Activated CD8-positive, alpha-beta T cell treated with anti-CD3 and anti-CD28 coated beads for 36 hours (primary cell): ENCODE measurements around the gene NAA20. TPM values are rescaled to one million over a fixed set of nuclear protein-coding genes. Genes with fewer than 3 reads are reported as not detected.
A peak's percentile ranks its signal among the peaks of the same experiment; 100 is the strongest.
"Not testable (repeated sequence)": the region's sequence is repeated elsewhere in the genome, so short reads cannot be mapped to it uniquely, and the experiment has no call there.

Source experiments
- ATAC-seq: fragments of 200-7000 bp; cut with Tn5 transposase; one replicate; pipeline ENCODE4 v1.10.0; 2021; ENCODE audit warnings: mild to moderate bottlenecking, moderate library complexity
- CTCF ChIA-PET: fragments of 350-600 bp; sonication (Branson Sonifier 250); formaldehyde crosslinking; loops from one replicate; lab custom pipeline; 2021; ENCODE audit warnings: antibody characterized with exemption; lab: Charles Lee
- POLR2A ChIA-PET: fragments of 350-600 bp; sonication (Branson Sonifier 250); formaldehyde crosslinking; loops from one replicate; lab custom pipeline; 2021; ENCODE audit warnings: antibody characterized with exemption; lab: Charles Lee
- DNase-seq: peaks from one replicate; pipeline ENCODE4 v3.0.0-alpha.2; 2020
- H3K27ac Mint-ChIP-seq: one replicate; pipeline ENCODE4 v1.8.0; 2021; ENCODE audit warnings: mild to moderate bottlenecking, mixed read lengths
- H3K27me3 Mint-ChIP-seq: one replicate; pipeline ENCODE4 v1.8.0; 2021; ENCODE audit warnings: mixed read lengths
- H3K36me3 Mint-ChIP-seq: one replicate; pipeline ENCODE4 v1.8.0; 2021; ENCODE audit warnings: low read depth, mixed read lengths
- H3K4me1 Mint-ChIP-seq: one replicate; pipeline ENCODE4 v1.8.0; 2021; ENCODE audit warnings: low read depth, mixed read lengths
- H3K4me3 Mint-ChIP-seq: one replicate; pipeline ENCODE4 v1.8.0; 2021; ENCODE audit warnings: mild to moderate bottlenecking, moderate library complexity, mixed read lengths
- H3K9me3 Mint-ChIP-seq: one replicate; pipeline ENCODE4 v1.8.0; 2021; ENCODE audit warnings: mixed read lengths
- intact Hi-C: fragments of 100-400 bp; cut with micrococcal nuclease; formaldehyde crosslinking; loops from one replicate; pipeline ENCODE4 v1.10.0; 2022
- total RNA-seq, 2 experiments: library from RNA; stranded (reverse); gene quantifications; one replicate each; pipeline ENCODE4 v1.2.3, GENCODE V29; 2021
- TF ChIP-seq, protein P1 (sequence below): fragments of 200-600 bp; IDR thresholded peaks from one replicate; pipeline ENCODE4 v1.8.0; 2022; ENCODE audit warnings: antibody characterized with exemption, mild to moderate bottlenecking

The NAA20 gene
- total RNA-seq, 2 experiments from 2014 or later: 99.8 to 100 TPM

DNA sequence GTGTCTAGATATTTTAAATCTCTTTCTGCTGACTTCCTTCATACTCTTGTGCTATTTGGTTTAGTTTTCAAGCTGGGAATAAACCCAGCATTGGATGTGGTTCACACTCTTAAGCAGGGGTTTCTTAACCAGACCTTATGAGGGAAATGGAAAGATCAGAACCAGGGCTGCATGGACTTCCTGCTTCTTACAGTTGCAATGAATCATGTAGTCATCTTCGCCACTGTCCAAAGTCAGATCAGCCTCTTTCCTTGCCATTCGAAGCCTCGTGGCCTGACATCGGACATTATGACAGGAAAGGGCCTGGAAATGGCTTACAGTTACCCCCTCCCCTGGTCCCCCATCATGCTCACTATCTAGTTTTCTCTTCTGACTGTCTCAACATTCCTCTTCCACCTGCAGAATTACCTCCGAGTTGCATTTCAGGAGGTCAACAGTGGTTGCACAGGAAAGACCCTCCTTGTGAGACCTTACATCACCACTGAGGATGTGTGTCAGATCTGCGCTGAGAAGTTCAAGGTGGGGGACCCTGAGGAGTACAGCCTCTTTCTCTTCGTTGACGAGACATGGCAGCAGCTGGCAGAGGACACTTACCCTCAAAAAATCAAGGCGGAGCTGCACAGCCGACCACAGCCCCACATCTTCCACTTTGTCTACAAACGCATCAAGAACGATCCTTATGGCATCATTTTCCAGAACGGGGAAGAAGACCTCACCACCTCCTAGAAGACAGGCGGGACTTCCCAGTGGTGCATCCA, 16.8 kb upstream of the NAA20 start:
- POLR2A ChIA-PET: no interaction called here
- DNase-seq (no peak), ATAC-seq (no peak)
- Mint-ChIP-seq H3K36me3 (no peaks in the 10 kb centered on the region), H3K4me1 (peaks cover 17% of the 10 kb centered on the region), H3K9me3 (no peaks in the 10 kb centered on the region), H3K4me3 (no peak overlapping the region), H3K27ac (no peak overlapping the region), H3K27me3 (peaks cover 26% of the 10 kb centered on the region)
- CTCF ChIA-PET: interaction anchor here (3.7 kb wide), 1 partner anchor 215 kb away, joined by 14 read pairs; no protein-coding TSS in a partner anchor
- TF ChIP-seq, protein P1, sequence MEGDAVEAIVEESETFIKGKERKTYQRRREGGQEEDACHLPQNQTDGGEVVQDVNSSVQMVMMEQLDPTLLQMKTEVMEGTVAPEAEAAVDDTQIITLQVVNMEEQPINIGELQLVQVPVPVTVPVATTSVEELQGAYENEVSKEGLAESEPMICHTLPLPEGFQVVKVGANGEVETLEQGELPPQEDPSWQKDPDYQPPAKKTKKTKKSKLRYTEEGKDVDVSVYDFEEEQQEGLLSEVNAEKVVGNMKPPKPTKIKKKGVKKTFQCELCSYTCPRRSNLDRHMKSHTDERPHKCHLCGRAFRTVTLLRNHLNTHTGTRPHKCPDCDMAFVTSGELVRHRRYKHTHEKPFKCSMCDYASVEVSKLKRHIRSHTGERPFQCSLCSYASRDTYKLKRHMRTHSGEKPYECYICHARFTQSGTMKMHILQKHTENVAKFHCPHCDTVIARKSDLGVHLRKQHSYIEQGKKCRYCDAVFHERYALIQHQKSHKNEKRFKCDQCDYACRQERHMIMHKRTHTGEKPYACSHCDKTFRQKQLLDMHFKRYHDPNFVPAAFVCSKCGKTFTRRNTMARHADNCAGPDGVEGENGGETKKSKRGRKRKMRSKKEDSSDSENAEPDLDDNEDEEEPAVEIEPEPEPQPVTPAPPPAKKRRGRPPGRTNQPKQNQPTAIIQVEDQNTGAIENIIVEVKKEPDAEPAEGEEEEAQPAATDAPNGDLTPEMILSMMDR: no peak
- intact Hi-C loops: no loop called here

DNA sequence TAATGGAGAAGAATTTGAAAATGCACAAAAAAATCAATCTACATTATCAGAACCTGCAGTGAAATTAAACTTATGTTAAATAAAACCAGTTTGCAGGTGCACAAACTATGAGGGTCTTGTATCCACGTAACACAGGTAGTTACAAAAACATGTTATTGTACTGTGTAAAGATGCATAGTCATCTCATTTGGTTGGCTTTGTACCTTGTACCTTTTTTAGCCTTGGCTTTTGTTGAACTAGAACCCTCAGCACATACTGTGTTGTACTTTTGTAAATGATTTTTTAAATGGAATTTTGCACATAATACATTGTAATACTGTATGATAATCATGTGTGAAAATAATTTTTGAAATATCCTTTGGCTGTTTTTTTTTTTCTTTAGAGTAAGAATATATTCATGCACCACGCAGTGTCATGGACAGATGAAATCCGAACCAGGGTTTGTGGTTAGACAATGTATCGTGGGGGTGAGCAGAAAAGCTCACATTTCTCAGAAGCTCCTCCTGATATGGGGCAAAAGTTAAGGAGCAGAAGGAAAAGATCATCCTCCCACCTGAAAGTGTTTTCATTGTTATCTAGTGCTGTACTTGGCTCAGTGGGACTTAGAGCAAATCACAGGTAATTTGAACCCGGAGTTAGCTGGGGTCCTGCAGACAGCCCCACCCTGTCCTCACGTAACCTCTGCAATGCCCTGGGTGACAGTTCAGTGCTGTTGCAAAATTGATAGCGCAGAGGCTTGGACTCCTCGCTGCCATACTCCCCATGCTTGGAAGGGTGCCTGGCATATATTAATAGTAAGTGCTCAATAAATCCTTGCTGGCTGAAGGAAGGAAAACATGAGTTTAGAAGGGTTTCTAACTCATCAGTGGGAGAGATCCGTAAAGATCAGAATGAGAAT, 14.8 kb upstream of the NAA20 start:
- H3K27me3 Mint-ChIP-seq: peaks cover 27% of the 10 kb centered on the region
- DNase-seq: no peak
- intact Hi-C loops: no loop called here
- CTCF ChIA-PET: no interaction called here
- POLR2A ChIA-PET: interaction anchor here (0.9 kb wide), 1 partner anchor 18 kb away, joined by 4 read pairs; no protein-coding TSS in a partner anchor
- H3K9me3 Mint-ChIP-seq: no peaks in the 10 kb centered on the region
- ATAC-seq: no peak
- TF ChIP-seq, protein P1: no peak
- H3K27ac Mint-ChIP-seq: no peak overlapping the region
- H3K36me3 Mint-ChIP-seq: no peaks in the 10 kb centered on the region
- H3K4me1 Mint-ChIP-seq: peaks cover 17% of the 10 kb centered on the region
- H3K4me3 Mint-ChIP-seq: peak overlapping the region; percentile 71

DNA sequence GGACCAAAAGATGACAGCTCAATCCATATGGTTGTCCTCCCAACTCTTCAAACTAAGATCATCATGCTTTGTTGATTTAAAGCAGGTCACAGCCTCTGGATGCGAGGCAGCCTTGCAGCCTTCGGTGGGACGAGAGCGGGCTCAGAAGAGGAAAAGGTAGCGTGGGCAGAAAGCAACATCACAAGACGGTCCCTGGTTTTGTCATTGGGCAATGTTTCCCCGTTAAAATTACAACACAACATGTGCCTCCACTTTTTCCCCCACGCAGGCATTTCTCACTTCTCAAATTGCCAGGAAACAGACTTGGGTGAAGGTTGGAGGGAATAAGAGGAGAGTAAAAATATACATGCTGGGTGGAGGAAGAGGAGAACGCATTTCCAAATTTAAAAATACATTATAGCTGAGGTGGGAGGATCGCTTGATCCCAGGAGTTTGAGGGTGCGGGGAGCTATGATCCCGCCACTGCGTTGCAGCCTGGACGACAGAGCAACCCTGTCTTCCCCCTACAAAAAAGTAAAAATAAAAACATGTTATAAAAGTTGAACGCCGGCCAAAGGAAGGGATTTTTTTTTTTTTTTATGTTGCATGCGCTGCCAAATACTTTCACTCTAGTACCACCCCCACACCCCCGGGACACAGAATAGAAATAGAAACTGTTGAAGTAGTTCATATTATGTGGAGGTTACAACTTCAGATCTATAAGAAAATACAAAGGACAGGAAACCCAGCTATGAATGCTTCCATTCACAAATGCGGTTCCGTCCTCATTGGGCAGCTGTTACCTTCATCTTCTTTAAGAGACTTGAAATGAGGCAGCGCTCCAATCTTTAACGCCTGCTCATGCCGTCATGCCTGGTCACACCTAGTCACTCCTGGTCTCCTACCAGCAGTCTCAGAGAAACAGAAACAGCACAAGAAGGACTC, 13.9 kb upstream of the NAA20 start:
- H3K9me3 Mint-ChIP-seq: no peaks in the 10 kb centered on the region
- peaks cover 29% of the 10 kb centered on the region for H3K27me3 Mint-ChIP-seq
- POLR2A ChIA-PET: interaction anchor here (0.9 to 3.3 kb wide), 2 partner anchors 14 to 17 kb away, joined by 4 to 9 read pairs; partner anchors contain the start of gene NAA20
- CTCF ChIA-PET: interaction anchor here (0.9 kb wide), 1 partner anchor 15 kb away, joined by 3 read pairs; no protein-coding TSS in a partner anchor
- DNase-seq: peak; percentile 78
- no peaks in the 10 kb centered on the region for H3K36me3 Mint-ChIP-seq
- H3K4me3 Mint-ChIP-seq: peak overlapping the region; percentile 71
- TF ChIP-seq, protein P1: no peak
- H3K4me1 Mint-ChIP-seq: peaks cover 17% of the 10 kb centered on the region
- intact Hi-C loops: no loop called here
- ATAC-seq: peak; percentile 94
- H3K27ac Mint-ChIP-seq: peak overlapping the region; percentile 65

DNA sequence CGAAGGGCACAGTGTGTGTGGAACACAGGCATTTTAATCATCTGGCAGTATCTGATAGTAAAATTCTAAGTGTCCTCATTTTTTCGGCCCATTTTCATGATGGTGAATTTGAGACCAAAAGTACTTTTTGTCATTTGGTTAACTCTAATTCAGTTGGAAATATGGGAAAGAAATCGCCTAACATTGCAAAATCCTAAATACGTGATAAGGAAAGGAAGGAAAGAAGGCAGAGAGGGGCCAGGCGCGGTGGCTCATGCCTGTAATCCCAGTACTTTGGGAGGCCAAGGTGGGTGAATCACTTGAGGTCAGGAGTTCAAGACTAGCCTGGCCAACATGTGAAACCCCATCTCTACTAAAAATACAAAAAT, 13.2 kb upstream of the NAA20 start:
- intact Hi-C loops, H3K9me3 Mint-ChIP-seq, ATAC-seq, DNase-seq, H3K36me3 Mint-ChIP-seq: not testable (repeated sequence)
- H3K4me3 Mint-ChIP-seq: peak overlapping the region; percentile 71
- H3K27me3 Mint-ChIP-seq: peaks cover 28% of the 10 kb centered on the region
- ChIA-PET POLR2A (interaction anchor here (3.3 kb wide), 1 partner anchor 14 kb away, joined by 9 read pairs; the partner anchor contains the start of gene NAA20), CTCF (interaction anchor here (0.9 kb wide), 1 partner anchor 14 kb away, joined by 3 read pairs; no protein-coding TSS in a partner anchor)
- peak overlapping the region; percentile 65 for H3K27ac Mint-ChIP-seq
- peaks cover 17% of the 10 kb centered on the region for H3K4me1 Mint-ChIP-seq
